HG02885 (cell line): Measurements from ENCODE around the gene CAPN11.
"Not testable (repeated sequence)": the region's sequence is repeated elsewhere in the genome, so short reads cannot be mapped to it uniquely, and the experiment has no call there.

Experiments
- ATAC-seq: cut with Tn5 transposase; IDR thresholded peaks from one replicate; pipeline ENCODE4 v1.9.1; 2021; ENCODE audit warnings: mild to moderate bottlenecking; ENCODE audit not compliant: unreplicated experiment, poor library complexity

CAPN11 gene

DNA sequence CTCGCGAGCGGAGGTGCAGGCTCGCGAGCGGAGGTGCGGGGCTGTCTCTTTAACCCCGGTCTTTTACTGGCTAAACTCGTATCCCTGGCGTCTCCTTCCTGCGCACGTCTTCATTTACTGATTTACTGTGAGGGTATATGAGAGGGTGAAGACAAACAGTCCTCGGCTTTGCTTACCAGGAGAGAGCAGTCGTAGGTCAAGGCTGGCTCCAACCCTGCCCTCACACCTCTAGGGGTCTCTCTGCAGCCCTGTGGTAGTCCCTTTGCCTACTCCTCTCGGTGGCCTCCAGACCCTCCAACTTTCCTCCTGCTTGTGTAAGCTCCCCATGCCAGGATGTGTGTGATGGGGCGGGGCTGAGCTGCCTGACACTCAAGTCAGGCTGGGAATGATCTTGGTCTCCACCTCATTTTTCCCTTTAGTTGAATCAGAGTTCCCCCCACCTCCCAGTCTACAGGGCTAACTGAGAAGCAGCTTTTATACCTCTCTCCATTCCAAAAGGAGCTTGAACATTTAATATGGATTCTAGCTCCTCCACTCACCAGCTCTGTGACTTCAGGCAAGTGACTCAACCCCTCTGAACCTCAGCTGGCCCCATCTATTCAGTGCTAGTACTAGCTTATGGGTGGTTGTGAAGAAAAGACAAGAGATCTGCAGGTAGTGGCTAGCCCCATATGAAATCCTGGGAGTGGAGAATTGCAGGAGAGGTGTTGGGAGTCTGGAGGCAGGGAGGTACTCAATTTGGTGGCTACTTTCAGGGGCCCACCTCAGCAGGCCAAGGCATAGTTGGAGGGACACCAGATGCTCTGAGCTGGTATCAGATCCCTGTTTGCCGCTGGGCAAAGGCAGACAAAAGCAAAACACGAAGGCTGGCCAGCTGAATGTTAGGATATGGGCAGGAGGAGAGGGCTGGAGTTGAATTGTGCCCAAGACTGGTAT is 65.7 kb downstream of the CAPN11 start:
- ATAC-seq, result peak; percentile 1

DNA sequence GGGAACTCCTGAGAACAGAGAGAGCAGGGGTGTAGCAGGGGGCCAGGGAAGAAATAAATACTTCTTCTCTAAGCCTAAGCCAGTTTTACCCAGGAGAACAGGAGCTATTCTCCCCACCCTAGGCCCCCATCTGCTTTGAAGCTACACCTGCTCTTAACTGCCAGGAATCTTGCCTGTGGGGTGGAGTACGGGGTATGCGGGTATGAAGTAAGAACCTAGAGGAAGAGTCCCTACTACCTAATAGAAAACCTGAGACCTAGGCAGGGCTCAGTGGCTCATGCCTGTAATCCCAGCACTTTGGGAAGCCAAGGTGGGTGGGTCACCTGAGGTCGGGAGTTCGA is 66.3 kb downstream of the CAPN11 start:
- no peak for ATAC-seq

DNA sequence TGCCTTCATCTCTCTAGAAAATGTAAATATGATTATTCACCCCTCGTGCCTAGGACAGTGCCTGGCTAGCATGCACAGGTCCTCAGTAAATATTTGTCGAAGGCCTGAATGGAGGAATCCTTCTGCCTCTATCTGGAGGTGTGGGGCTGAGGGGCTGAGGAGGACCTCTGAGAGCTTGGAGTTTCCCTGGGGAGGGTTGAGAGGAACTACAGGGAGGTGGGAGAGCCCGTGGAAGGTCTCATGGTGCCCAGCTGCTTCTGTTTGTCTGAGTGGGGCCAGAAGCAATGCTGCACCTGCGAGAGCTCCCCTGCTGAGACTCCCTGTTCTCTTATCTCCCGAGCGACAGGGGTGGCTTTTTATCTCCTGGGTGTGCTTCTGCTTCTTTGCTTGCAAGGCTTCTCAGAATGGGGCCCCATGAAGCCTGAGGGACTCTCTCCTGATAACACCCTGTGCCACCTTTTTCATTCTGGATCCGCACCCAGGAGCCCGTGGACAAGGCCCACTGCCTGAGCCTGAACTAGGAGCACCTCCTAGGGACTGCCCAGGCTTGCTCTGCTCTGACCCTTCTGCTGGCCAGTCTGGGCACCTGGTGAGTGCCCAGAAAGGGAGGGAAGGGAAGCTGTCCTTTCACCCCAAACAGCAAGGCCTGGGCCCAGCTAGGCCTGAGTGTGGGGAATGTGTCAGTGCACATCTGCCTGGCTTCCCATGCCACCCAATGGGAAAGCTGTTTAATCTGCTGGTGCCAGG is 67.1 kb downstream of the CAPN11 start:
- ATAC-seq, result no peak

DNA sequence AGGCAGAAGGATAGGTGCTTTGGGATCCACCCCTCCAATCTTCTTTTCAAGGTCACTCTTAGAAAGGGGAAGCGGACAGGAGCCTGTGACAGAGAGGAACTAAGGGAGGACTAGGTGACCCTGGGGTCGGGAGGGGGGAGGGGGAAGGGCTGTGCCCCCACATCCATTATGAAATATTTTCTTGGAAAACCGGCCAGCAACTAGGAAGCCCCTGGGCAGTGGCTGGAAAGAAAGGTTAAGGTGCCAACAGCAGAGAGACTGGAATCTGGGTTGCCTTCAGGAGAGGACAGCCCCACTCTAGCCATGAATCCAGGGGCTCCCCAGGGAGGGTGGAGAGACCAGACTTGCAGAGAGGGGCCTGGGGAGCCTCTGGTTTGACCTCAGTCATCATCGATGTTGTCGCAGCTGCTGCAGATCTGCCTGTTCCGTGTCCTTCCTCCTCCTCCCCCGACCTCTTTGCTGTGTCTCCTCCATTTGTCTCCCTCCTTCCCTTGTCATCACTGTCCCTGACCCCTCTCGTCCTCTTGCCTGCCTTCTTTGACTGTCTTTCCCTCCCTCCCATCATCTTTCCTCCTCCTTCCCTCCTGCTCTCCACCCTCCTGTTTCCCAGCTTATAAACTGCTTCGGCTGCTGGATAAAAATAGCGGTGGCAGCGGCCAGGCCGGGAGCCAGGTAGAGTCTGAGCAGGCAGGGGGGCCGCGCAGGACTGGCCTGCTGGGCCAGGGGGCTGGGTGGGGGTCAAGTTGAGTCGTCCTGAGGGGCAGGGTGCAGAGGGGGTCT is 67.9 kb downstream of the CAPN11 start:
- ATAC-seq, result no peak

DNA sequence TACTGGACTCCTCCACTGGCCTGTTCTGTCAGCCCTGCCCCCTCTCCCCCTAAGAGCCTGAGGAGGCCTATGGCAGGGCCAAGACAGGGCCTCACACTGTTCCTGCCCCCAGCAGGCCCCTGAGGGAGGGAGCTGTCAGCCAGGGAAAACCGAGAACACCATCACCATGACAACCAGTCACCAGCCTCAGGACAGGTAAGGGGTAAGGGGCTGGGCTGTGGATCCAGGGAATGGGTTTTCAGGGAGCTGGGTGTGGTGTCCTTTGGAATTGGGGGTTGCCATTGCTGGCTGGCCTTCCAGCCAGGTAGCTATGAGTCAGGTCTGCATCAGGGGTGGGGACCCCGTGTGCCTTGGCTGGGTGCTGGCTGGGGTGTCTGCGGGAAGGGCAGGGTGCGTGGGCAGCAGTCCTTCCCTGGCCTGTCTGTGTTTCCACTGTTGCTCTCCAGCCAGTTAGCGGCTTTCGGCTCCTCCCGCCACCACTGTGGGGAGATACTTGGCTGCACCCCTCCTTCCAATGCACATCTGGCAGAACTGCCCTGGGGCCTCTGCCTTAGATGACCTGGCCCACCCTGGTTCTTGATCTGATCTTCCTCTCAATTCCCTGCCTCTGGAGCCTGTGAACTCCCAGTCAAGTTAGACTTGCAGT is 68.7 kb downstream of the CAPN11 start:
- ATAC-seq, result no peak

DNA sequence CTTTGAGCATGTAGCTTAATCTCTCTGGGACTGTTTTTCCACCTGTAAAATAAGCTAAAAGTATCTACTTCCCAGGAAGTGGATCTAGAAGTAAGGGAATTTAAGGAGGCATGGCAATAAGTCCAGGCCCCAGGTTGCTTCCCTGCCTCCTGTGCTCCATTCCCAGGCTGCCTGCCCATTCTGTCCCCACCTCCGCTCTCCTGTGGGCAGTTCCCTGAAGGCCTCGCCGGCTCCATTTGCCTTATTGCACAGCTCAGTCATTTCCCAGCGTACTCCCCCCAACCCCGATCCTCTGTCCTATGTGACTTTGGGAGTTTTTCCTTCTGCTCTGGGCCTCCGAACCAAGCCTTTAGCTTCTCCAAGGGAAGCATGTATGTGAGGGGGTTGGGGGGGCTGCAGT is 69.4 kb downstream of the CAPN11 start:
- ATAC-seq, result no peak

DNA sequence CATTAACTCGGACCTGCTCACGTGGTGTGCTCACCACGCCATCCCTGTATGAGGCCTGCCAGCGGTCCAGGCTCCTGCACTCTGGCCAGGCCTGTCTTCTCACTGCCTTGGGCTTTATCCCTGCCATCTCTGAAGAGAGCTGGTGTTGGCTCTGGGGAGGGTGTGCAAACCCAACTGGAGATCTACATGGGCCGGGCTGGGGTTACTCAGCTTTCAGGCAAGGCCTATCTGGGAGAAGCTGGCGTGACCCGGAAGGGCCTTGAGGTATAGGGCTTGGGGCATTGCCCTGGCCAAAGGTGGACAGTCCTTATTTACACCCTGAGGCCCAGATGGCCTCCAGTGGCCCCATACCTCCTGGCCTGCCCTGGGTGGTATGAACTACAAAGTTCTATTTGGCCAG is 69.8 kb downstream of the CAPN11 start:
- no peak for ATAC-seq

DNA sequence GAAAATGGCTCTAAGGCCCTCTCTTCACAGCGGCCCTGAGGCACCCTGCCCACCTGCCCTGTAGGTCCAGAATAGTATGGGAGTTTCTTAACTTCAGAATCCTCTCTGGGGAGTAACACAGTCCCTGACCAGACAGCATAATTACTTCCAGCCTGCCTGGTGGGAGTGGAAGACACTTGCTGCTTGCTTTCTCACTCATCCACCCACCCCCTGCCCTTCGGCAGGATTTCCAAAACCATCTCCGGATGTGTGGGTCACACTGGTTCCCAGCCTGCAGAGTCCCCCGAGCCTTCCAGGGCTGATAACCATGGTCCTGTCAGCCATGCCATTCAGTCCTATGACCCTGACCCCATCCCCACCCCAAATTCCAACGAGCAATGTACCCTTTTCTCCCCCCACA is 70.2 kb downstream of the CAPN11 start:
- ATAC-seq, result no peak

DNA sequence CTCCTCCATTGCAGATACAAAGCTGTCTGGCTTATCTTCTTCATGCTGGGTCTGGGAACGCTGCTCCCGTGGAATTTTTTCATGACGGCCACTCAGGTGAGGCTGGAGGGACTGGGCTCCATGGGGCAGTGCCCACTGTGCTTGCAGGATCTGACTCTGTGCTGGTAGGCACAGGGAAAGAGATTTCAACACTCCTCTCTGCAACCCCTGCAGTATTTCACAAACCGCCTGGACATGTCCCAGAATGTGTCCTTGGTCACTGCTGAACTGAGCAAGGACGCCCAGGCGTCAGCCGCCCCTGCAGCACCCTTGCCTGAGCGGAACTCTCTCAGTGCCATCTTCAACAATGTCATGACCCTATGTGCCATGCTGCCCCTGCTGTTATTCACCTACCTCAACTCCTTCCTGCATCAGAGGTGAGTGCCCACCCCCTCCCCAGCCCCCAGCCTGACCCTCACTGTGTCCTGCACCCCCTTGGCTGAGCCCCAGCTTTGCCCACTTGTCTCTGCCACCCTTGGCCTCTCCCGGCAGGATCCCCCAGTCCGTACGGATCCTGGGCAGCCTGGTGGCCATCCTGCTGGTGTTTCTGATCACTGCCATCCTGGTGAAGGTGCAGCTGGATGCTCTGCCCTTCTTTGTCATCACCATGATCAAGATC is 70.9 kb downstream of the CAPN11 start:
- no peak for ATAC-seq

DNA sequence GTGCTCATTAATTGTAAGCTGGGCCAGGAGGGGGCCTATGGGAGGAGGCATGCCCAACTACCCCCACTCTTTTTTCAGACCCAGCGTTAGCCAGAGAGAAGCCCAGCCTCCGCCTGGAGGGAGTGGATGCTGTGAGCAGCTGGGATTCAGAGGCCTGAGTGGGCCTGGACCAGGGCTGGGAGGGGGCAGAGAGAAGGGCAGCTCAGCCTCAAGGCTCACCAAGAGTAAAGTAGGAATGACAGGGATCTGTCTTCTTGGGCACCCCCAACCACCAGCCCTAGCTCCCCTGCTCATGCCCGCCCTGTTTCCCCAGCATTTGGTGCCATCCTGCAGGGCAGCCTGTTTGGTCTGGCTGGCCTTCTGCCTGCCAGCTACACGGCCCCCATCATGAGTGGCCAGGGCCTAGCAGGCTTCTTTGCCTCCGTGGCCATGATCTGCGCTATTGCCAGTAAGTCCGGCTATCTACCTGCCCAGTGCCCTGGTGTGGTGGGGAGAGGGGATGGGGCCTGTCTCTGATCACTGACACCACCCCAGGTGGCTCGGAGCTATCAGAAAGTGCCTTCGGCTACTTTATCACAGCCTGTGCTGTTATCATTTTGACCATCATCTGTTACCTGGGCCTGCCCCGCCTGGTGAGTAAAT is 71.5 kb downstream of the CAPN11 start:
- no peak for ATAC-seq

DNA sequence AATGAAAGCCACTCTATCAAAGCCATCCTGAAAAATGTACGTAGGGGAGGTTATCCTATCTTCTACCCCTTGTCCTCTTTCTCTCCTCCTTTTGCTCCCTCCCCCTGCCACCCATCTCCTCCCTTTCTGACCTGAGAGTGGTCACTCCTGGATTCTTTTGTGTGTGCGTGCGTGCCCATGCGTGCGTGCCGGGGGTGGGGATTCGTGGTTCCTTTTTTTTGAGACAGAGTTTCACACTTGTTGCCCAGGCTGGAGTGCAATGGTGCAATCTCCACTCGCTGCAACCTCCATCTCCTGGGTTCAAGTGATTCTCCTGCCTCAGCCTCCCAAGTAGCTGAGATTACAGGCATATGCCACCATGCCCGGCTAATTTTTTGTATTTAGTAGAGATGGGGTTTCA is 72.8 kb downstream of the CAPN11 start:
- ATAC-seq, result not testable (repeated sequence)

DNA sequence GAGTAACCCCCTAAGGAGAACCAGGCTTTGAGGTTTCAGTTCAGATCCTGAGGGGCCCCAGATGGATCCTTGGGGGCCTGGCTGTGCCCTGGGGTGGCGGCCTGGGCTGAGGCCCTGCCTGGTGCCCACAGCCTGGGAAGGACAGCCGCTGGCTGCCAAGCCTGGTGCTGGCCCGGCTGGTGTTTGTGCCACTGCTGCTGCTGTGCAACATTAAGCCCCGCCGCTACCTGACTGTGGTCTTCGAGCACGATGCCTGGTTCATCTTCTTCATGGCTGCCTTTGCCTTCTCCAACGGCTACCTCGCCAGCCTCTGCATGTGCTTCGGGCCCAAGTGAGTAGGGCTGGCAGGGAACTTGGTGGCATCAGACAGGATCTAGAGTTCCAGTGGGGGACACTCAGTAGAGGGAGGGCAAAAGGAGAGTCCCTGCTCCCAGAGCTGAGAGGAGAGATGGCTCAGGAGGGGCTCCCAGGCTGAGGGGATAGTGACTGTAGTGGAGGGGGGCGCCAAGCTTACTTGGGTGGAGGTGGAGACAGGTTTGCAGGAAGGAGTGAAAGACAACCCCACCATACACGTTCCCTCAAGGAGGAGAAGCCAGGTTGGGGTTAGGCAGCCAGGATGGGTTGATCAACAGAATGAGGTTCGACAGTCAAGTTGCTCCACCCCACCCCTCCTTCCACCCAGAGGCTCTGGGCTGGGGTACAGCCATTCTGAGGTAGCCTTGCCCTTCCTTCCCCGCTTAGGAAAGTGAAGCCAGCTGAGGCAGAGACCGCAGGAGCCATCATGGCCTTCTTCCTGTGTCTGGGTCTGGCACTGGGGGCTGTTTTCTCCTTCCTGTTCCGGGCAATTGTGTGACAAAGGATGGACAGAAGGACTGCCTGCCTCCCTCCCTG is 74.3 kb downstream of the CAPN11 start:
- no peak for ATAC-seq

DNA sequence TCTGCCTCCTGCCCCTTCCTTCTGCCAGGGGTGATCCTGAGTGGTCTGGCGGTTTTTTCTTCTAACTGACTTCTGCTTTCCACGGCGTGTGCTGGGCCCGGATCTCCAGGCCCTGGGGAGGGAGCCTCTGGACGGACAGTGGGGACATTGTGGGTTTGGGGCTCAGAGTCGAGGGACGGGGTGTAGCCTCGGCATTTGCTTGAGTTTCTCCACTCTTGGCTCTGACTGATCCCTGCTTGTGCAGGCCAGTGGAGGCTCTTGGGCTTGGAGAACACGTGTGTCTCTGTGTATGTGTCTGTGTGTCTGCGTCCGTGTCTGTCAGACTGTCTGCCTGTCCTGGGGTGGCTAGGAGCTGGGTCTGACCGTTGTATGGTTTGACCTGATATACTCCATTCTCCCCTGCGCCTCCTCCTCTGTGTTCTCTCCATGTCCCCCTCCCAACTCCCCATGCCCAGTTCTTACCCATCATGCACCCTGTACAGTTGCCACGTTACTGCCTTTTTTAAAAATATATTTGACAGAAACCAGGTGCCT is 75.0 kb downstream of the CAPN11 start:
- ATAC-seq, result no peak
